GM19035 (cell line): ENCODE results near the gene SLC24A1.

Experiments
- ATAC-seq: cut with Tn5 transposase; IDR thresholded peaks from one replicate; pipeline ENCODE4 v1.9.1; 2021; ENCODE audit not compliant: unreplicated experiment

The SLC24A1 gene

DNA sequence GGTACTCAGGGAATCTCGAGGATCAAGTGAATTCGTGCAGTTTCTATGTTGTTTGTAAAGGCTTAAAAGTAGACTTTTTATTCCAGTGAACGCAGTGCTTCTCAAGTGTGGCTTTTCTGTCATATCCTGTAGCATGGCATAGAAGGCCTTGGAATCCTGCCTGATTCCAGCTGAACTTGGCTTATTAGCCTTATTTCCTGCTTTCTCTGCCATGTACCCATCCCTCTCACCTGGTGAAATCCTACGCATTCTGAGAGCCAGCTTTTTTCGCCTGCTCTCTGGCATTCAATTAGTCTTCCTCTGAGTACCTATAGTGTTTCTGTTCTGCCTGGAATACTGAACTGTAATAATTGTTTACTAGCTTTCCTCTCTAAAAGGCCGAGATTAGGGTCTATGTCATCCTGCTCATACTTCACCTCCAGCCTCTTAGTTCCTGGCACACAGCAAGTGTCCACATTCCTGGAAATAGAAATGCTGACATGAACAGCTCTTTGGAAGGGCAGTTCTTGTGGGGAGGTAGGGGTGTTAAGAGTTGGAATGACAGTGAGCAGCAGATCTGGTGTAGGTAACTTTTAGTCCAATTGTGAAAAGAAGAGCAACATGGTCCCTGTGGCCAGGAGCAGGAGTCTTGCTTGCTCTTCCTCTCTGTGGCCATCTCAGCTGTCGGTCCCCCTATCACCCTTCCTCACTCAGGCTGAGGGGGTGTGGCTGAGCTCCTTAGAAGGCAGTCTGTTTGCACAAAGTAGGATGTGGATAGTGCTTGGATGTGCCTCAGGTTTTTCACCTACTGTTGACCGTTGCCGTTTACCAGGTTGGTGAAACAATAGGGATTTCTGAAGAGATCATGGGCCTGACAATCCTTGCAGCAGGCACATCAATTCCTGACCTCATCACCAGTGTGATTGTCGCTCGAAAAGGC is 30.4 kb downstream of the SLC24A1 start:
- ATAC-seq = no peak

GRCh38 chr15:65653341-65653740 is 31.6 kb downstream of the SLC24A1 start:
- ATAC-seq = no peak

DNA sequence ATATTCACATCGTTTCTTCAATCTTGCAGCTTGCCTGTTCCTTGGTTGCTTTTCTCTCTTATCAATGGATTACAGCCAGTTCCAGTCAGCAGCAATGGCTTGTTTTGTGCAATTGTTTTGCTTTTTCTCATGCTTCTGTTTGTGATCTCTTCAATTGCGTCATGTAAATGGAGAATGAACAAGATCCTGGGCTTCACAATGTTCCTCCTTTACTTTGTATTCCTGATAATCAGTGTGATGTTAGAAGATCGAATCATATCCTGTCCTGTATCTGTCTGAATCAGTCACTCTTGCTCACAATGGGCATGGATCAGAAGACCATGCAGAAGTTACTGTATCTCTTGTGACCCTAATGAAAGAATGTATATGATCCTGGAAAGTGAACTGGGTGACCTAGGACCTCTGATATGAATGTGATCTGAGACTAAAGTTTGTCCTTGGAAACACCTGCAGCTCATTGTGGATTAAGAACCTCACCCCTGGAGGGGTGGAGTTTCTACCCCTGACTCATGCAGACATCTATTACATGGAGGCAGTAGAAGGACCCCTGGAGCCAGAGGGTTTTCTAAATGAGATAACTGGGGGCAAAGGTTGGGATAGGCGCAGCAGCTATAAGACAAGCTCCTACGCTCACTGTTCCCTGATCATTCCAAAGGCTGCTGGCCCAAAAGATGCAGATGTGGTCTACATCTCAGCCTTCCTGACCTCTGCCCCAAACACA is 32.2 kb downstream of the SLC24A1 start:
- ATAC-seq = no peak

GRCh38 chr15:65655026-65655425 is 33.3 kb downstream of the SLC24A1 start:
- ATAC-seq = no peak

DNA sequence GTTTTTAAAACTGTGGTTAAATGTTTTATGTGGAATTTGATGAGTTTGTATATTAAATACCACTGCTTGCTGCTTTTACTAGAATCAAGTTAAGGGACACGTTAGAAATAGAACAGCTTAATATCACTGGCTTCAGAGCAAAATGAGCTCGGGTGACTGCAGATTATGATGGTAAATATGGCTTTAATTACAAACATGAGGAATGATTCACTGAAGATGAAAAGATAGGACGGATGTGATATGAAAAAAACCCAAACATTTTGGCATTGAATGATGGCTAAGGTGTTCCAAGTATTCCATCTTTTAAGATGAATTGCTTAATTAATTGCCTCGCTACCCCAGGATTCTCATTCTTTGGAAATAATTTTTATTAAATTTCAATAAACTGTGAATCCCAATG is 33.7 kb downstream of the SLC24A1 start:
- ATAC-seq = no peak

DNA sequence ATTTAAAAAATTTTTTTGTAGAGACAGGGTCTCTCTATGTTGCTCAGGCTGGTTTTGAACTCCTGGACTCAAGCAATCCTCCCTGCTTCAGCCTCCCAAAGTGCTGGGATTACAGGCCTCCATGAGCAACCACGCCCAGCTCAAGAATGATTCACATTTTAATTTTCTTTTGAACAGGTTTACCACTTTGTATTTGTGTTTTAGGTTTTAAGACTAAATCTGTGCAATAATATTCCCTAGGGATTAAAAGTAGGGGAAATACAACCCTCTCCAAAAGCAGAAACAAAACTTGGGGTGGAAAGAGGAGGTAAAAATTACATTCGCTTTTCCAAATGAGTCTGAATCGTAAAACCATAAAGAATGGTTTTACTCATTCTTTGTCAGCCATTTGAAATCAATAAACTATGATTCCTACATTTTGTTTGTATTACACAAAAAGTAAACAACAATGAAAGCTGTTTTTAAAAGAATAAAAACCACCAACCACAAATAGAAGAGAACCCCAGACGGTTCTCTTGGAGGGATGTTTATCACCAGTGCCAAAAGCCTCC is 37.8 kb downstream of the SLC24A1 start:
- no peak for ATAC-seq

DNA sequence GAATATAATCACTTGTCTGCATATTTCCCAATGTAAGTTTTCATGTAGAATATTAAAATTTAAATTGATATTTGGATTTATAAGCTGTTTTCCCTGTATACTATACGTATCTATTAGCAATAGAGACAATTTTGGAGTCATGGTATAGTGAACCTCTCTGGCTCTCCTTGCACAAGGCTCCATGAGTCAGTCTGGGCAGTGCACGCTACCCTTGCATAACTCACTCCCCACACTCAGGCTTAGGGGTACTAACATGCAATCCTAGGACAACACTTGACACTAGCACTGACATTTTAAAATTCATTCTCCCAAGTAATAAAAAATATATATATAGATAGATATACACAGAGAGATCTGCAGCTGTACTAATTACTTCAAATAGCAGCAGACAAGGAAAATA is 39.2 kb downstream of the SLC24A1 start:
- ATAC-seq = no peak

DNA sequence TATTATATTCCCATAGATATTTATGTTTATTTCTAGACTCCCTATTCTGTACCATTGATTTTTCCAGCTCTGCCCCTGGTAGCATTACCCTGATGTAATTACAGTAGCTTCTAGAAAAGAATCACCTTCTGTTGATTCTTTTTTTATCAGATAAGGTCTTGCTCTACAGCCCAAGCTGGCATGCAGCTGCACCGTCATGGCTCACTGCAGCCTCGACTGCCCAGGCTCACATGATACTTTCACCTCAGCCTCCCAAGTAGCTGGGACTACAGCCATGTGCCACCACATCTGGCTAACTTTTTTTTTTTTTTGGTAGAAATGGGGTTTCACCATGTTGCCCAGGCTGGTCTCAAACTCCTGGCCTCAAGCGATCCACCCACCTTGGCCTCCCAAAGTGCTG is 41.8 kb downstream of the SLC24A1 start:
- ATAC-seq = no peak

DNA sequence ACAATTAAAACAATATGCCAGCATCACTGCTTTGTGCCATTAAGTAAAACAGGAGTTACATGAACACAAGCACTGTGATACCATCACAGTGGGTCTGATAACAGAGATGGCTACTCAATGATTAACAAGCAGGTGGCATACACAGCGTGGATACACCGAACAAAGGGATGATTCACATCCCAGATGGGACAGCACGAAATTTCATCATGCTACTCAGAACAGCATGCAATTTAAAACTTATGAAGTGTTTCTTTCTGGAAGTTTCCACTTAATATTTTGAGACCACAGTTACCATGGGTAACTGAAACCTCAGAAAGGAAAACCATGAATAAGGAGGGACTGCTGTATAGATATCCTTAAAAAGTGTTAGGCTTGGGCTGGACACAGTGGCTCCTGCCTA is 44.5 kb downstream of the SLC24A1 start:
- ATAC-seq = no peak

DNA sequence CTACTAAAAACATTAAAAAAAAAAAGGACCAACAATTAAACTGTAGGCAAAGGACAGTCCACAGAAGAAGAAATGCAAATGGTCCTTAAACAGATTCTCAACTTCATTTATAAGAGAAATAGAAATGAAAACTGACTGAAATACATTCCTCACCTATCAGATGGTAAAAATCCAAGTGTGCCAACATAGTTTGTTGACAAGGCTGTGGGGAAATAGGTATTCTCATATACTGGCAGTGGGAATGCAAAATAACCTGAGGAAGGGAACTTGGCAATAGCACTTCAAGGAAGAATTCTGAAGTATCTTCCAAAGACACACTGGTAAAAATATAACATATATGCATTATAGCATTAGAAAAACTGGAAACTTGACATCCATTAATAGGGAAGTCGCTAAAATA is 53.8 kb downstream of the SLC24A1 start:
- ATAC-seq = no peak

- no peak for ATAC-seq
Observed at GRCh38 chr15:65676123-65676522, 54.4 kb downstream of the SLC24A1 start.

- ATAC-seq = no peak
Observed at GRCh38 chr15:65680544-65680943, 58.8 kb downstream of the SLC24A1 start.

DNA sequence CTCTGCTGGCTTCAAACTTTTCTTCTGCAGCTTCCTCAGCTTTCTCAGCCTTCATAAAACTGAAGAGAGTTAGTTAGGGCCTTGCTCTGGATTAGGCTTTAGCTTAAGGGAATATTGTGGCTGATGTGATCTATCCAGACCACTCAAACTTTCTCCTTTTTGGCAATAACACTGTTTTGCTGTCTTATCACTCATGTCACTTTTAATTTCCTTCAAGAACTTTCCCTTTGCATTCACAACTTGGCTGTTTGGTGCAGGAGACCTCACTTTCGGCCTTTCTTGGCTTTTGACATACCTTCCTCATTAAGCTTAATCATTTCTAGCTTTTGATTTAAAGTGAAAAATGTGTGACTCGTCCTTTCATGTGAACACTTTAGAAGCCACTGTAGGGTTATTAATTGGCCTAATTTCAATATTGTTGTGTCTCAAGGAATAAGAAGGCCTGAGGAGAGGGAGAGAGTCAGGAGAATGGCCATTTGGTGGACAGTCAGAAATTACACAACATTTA is 60.7 kb downstream of the SLC24A1 start:
- ATAC-seq = no peak

GRCh38 chr15:65688462-65688861 is 66.7 kb downstream of the SLC24A1 start:
- no peak for ATAC-seq

DNA sequence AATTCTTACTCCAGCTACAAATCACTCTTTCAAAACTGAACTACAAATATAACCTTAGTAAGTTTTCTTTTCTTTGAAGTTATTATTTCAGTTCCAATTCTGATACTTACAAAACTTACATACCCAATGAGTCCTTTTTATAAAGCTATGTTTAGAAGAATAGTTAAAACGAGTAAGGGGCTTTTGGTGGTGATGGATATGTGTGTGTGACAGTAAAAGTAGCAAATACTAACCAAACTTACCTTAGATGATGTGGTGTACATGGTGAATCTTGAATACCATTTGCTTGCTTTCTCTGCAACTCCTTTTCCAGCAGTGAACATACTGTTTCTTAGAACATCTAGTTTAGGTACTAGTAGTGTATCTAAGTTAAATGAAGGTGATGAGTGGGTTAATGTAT is 68.4 kb downstream of the SLC24A1 start:
- no peak for ATAC-seq

DNA sequence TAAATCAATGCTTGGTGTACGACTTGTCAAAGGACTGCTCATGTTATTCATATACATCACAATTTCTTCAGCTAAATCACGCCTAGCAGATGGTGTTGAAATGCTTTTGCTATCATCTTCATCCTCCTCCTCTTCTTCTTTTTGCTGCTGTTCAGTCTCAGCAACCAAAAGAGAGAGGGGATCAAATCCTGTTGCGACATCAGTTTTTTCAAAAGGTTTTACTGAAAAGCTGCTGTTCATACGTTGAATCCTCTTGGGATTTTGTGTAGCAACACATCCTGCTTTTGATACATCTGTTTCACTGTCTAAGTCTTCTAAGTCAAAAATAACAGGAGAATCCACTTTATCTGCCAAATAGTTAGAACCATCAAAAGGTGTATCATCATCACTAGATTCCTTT is 69.0 kb downstream of the SLC24A1 start:
- no peak for ATAC-seq

- no peak for ATAC-seq
Observed at GRCh38 chr15:65695081-65695480, 73.3 kb downstream of the SLC24A1 start.
